Loucy (cell line): Measurements from ENCODE around the gene SPEF1.

ENCODE experiments used
- CTCF ChIP-seq: fragments of 200-600 bp; sonication (generic); conservative IDR thresholded peaks from 2 replicates; pipeline ENCODE4 v1.5.1; 2014; ENCODE audit warnings: mild to moderate bottlenecking, antibody characterized with exemption, low read length
- EZH2phosphoT487 ChIP-seq: fragments of 200-600 bp; IDR thresholded peaks from 2 replicates; pipeline ENCODE4 v1.6.1; 2018; ENCODE audit warnings: antibody characterized with exemption, mild to moderate bottlenecking, moderate library complexity, borderline replicate concordance

GRCh38 chr20:3739054-3739925 lies 42.0 kb downstream of the SPEF1 start:
- no peak for TF ChIP-seq CTCF
- no peak for TF ChIP-seq EZH2phosphoT487
